Stimulated activated effector memory CD8-positive, alpha-beta T cell treated with anti-CD3 and anti-CD28 coated beads, Interleukin-12 subunit alpha, Interleukin-12 subunit beta, amount 100 ng/mL, for 72 hours (primary cell): Measurements from ENCODE around the gene CFL1.

Experiments used
- ATAC-seq: fragments of 150-1000 bp; cut with Tn5 transposase; 2 replicates; pipeline ENCODE4 v1.10.0; 2021
- DNase-seq, 2 donors: peaks; one replicate each; pipeline ENCODE4 v3.0.0; 2021 to 2022; ENCODE audit warnings: low spot score in 2 of 2
- H3K27ac Mint-ChIP-seq: one replicate; pipeline ENCODE4 v1.8.0; 2022; ENCODE audit warnings: mild to moderate bottlenecking, mixed read lengths
- H3K36me3 Mint-ChIP-seq: one replicate; pipeline ENCODE4 v1.8.0; 2022; ENCODE audit warnings: mild to moderate bottlenecking, mixed read lengths
- H3K4me1 Mint-ChIP-seq: one replicate; pipeline ENCODE4 v1.8.0; 2022; ENCODE audit warnings: mixed read lengths
- H3K4me3 Mint-ChIP-seq: one replicate; pipeline ENCODE4 v1.8.0; 2022; ENCODE audit warnings: mild to moderate bottlenecking, mixed read lengths
- H3K9me3 Mint-ChIP-seq: one replicate; pipeline ENCODE4 v1.8.0; 2022; ENCODE audit warnings: mixed read lengths

CFL1 gene

GRCh38 chr11:65817835-65818680 lies 39.9 kb downstream of the CFL1 start:
- peak; percentile 99 to 100 for DNase-seq
- H3K9me3 Mint-ChIP-seq, result no peaks in the 10 kb centered on the region
- peak overlapping the region; percentile 76 for H3K4me3 Mint-ChIP-seq
- peaks cover 5% of the 10 kb centered on the region for H3K36me3 Mint-ChIP-seq
- peak; percentile 91 for ATAC-seq
- H3K4me1 Mint-ChIP-seq, result peaks cover 12% of the 10 kb centered on the region
- peak overlapping the region; percentile 83 for H3K27ac Mint-ChIP-seq

GRCh38 chr11:65817312-65817834 lies 40.6 kb downstream of the CFL1 start:
- no peak for ATAC-seq

DNA sequence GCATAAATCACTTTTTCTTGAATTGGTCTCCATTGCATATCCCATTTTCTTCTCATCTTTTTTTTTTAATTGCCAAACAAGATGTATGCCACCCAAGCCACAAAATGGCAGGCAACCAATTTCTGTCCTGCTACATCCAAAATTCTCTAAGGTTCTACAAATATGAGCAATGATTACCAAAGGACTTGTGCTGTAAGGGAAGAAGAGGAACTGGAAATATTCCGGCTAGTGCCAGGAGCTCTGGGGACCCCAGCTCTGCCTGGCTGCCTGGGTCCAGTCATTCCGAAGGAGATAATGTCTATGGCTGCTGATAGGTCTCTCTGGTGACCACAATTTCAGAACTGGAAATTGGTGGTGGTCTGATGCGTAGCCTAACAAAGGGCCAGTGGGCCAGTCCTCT lies 41.3 kb downstream of the CFL1 start:
- Mint-ChIP-seq H3K4me1 (peaks cover 12% of the 10 kb centered on the region), H3K9me3 (no peaks in the 10 kb centered on the region), H3K4me3 (peak overlapping the region; percentile 76), H3K36me3 (peaks cover 5% of the 10 kb centered on the region), H3K27ac (no peak overlapping the region)
- DNase-seq, result no peak
- ATAC-seq, result no peak

More at GRCh38 chr11:65817312-65817834, 40.6 kb downstream of the CFL1 start:
- no peak for DNase-seq
- H3K4me3 Mint-ChIP-seq, result peak overlapping the region; percentile 76
- H3K36me3 Mint-ChIP-seq, result peaks cover 5% of the 10 kb centered on the region
- no peaks in the 10 kb centered on the region for H3K9me3 Mint-ChIP-seq
- peak overlapping the region; percentile 83 for H3K27ac Mint-ChIP-seq
- peaks cover 12% of the 10 kb centered on the region for H3K4me1 Mint-ChIP-seq

DNA sequence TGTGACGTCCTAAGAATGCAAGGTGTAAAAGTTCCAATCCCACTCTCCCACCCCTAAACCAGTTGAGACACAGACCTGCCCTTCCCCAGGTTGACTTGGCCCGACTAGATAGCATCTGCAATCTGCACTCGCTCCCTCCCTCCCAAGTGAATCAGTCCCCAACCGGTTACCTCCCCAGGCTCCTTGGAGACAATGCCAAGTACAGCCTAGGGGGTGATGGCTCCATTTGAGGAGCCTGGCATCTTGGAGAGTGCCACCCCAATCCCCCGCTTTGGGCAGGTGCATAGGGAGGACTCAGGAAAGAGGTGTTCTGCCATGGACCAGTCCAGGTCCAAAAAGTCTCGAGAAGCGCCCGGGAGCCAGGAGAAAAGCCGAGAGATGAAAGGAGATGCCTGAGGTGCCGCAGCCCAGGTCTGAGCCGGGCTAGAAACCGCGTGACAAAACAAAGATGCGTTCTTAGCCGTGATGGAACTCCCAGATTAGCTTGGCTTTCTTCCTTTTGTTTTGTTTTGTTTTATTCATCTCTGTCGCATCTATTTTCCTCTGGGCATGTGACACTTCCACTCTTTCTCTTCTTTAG lies 42.9 kb downstream of the CFL1 start:
- ATAC-seq (no peak), DNase-seq (no peak)
- H3K4me3 Mint-ChIP-seq, result no peak overlapping the region
- peaks cover 12% of the 10 kb centered on the region for H3K4me1 Mint-ChIP-seq
- peaks cover 5% of the 10 kb centered on the region for H3K36me3 Mint-ChIP-seq
- no peak overlapping the region for H3K27ac Mint-ChIP-seq
- H3K9me3 Mint-ChIP-seq, result no peaks in the 10 kb centered on the region

- H3K27ac Mint-ChIP-seq, result no peak overlapping the region
- no peak for ATAC-seq
- no peak overlapping the region for H3K4me3 Mint-ChIP-seq
- H3K4me1 Mint-ChIP-seq, result peaks cover 12% of the 10 kb centered on the region
- DNase-seq, result no peak
- peaks cover 5% of the 10 kb centered on the region for H3K36me3 Mint-ChIP-seq
- no peaks in the 10 kb centered on the region for H3K9me3 Mint-ChIP-seq
These were observed 43.6 kb downstream of the CFL1 start for GRCh38 chr11:65814131-65814985.

- H3K36me3 Mint-ChIP-seq, result no peaks in the 10 kb centered on the region
- peaks cover 4% of the 10 kb centered on the region for H3K4me1 Mint-ChIP-seq
- no peaks in the 10 kb centered on the region for H3K9me3 Mint-ChIP-seq
- H3K4me3 Mint-ChIP-seq, result no peak overlapping the region
- DNase-seq (no peak), ATAC-seq (no peak)
- no peak overlapping the region for H3K27ac Mint-ChIP-seq
These were observed 46.1 kb downstream of the CFL1 start for GRCh38 chr11:65811764-65812475.

- DNase-seq, result no peak
- ATAC-seq, result peak; percentile 44
- no peak overlapping the region for H3K27ac Mint-ChIP-seq
- H3K4me1 Mint-ChIP-seq, result no peaks in the 10 kb centered on the region
- H3K4me3 Mint-ChIP-seq, result no peak overlapping the region
- no peaks in the 10 kb centered on the region for H3K9me3 Mint-ChIP-seq
- H3K36me3 Mint-ChIP-seq, result no peaks in the 10 kb centered on the region
These were observed 47.7 kb downstream of the CFL1 start for GRCh38 chr11:65810046-65810868.

DNA sequence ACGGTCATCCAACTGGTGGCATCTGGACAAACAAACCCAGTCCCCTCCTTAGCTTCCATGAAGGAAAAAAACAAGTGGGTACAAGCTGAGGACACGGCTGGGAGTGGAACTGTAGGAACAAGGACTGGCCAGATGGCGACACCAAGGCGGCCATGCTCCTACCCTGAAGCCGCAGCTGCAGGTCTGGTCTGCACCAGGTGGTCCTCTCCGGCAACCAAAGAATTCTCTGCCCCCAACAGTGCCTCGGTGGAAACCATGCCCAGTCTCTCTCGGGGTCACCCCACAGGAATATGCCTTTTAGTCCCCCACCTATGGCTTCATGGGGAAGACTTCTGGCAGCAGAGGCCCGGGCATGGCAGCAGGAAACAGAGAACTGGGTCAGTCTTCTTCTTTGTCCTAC lies 48.5 kb downstream of the CFL1 start:
- Mint-ChIP-seq H3K4me3 (no peak overlapping the region), H3K4me1 (no peaks in the 10 kb centered on the region), H3K9me3 (no peaks in the 10 kb centered on the region), H3K27ac (no peak overlapping the region), H3K36me3 (no peaks in the 10 kb centered on the region)
- no peak for ATAC-seq
- DNase-seq, result no peak

DNA sequence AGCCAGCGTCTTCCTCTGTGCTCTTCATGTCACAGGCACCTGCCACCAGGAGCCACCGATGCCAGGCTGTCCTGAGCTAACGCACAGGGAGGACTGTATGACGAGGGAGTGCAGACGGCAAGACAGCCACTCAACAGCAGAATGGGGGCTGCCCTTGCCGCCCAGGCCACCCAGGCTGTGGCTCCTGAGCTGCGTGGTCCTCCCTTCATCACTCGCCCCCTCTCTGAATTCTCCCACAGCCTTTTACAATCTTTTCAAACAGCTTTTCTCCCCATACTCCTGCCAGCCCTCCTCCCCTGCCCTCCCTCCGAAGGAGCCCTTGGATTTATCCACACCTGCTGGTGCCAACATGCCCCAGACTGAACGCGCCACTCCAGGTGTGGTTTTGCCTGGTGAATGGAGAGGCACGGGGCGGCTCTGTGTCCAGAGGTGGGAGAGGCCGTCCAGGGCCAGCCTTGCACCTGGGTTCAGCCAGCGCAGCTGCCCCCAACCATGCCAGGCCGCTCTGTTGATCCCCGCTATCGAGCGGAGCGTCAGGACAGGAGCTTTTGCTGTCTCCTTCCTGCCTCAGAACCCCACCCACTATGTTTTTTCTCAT lies 49.1 kb downstream of the CFL1 start:
- DNase-seq (no peak), ATAC-seq (no peak)
- no peak overlapping the region for H3K27ac Mint-ChIP-seq
- H3K4me3 Mint-ChIP-seq, result no peak overlapping the region
- no peaks in the 10 kb centered on the region for H3K4me1 Mint-ChIP-seq
- H3K9me3 Mint-ChIP-seq, result no peaks in the 10 kb centered on the region
- H3K36me3 Mint-ChIP-seq, result no peaks in the 10 kb centered on the region

GRCh38 chr11:65806979-65807378 lies 51.0 kb downstream of the CFL1 start:
- H3K27ac Mint-ChIP-seq, result no peak overlapping the region
- no peaks in the 10 kb centered on the region for H3K4me1 Mint-ChIP-seq
- ATAC-seq, result no peak
- no peak for DNase-seq
- H3K4me3 Mint-ChIP-seq, result no peak overlapping the region
- H3K9me3 Mint-ChIP-seq, result no peaks in the 10 kb centered on the region
- no peaks in the 10 kb centered on the region for H3K36me3 Mint-ChIP-seq
